ENCODE results near the gene LIMS3. TPM values are rescaled to one million over a fixed set of nuclear protein-coding genes. Genes with fewer than 3 reads are reported as not detected.
"Not testable (repeated sequence)": the region's sequence is repeated elsewhere in the genome, so short reads cannot be mapped to it uniquely, and the experiment has no call there.

LIMS3 gene, protein sequence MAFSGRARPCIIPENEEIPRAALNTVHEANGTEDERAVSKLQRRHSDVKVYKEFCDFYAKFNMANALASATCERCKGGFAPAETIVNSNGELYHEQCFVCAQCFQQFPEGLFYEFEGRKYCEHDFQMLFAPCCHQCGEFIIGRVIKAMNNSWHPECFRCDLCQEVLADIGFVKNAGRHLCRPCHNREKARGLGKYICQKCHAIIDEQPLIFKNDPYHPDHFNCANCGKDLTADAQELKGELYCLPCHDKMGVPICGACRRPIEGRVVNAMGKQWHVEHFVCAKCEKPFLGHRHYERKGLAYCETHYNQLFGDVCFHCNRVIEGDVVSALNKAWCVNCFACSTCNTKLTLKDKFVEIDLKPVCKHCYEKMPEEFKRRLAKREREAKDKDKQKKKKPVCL
- total RNA-seq: 21.9 TPM

DNA sequence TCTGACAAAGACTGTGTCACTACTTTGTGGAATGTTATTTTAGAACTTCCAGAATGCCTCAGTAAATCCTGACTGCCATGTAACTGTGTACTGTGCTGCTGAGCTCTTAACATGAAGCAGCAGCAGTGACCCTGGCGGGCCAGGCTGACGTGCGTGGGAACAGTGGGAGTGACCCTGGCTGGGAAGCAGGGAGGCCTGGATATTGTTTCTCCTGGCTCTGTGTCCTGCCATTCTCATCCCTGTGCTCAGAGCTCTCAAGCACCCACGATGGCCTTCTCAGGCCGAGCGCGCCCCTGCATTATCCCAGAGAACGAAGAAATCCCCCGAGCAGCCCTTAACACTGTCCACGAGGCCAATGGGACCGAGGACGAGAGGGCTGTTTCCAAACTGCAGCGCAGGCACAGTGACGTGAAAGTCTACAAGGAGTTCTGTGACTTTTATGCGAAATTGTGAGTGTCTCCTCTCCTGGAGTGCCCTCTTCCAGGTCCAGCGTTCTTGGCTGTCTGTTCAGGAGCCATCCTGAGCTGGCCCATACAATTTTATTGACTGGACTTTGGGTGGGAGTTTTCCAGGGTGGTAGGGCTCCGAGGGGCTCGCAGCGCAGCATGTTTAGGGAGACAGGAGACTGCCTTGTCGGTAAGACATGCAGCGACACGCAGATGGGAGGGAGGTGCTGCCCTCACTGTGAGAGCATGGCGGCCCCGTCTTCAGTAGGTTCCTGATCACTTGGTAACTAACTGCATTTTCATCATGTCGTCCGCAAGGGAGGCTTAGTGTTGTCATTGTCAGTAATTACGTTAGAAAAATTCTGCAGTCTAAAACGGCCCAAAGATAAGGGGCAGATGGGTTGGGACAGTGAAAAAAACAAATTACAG is at the start of gene LIMS3:
TSS of gene LIMS3 (plus strand) at position 227 of the 875 bp plus-strand sequence. CDS start at position 268, 41 bp downstream.
- H3K4me1 ChIP-seq; H3K27ac ChIP-seq; H3K27me3 ChIP-seq; H3K36me3 ChIP-seq; intact Hi-C loops (cut with DNase I); H3K9me3 ChIP-seq; H3K4me3 ChIP-seq; DNase-seq (ENCODE audit: low spot score in 2 of 2): not testable (repeated sequence)

DNA sequence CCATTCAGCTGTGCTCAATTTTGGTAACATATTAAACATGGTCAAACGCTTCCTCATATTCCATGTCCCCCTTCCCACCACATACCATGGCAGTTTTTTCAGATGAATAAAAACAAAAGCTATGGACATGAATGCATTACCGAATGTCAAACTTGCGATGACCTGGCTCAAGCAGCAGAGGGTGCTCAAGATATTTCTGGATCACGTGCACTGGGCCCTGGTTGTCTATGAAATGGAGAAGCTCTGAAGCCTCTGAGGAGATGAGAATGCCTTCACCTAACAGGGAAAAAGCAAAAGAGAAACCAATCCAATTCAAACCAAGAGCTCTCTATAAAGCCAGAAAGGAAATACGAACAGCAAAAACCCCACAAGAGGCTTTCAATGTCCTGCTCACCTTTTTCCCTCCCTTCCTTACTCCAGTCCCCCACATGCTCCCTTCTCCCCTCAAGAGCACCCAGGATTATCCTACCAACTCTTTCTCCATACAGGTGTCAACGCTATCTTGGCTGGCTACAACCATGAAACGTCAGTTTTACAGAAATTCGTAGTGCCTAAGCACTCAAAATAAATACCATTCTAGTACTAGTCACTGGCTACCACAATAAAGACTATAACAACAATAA is 27.2 kb upstream of the LIMS3 start:
- H3K4me1 ChIP-seq; H3K27me3 ChIP-seq; H3K36me3 ChIP-seq; H3K27ac ChIP-seq; H3K4me3 ChIP-seq; DNase-seq (ENCODE audit: low spot score in 2 of 2); intact Hi-C loops (cut with DNase I); H3K9me3 ChIP-seq: not testable (repeated sequence)

DNA sequence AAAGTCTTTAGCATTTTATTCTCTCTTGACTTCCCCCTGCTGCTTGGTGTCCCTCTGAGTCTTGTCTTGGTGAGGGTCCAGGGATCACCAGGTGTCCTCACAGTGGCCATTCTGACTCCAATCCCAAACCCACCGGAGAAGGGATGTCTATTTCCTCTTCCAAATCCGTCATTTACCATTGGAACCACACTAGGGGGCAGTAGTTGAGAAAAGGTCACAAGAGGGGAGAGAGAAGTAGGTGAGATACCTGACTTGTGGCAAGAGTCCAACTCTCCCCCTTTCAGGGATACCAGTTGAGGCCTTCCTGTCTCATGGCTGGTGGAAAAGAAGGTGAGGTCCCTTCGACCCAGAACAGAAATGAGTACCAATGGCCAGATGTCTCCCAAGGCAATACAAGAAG is 21.9 kb upstream of the LIMS3 start:
- H3K27ac ChIP-seq; H3K27me3 ChIP-seq; H3K4me1 ChIP-seq; DNase-seq (ENCODE audit: low spot score in 2 of 2); H3K4me3 ChIP-seq; H3K9me3 ChIP-seq; intact Hi-C loops (cut with DNase I); H3K36me3 ChIP-seq: not testable (repeated sequence)

DNA sequence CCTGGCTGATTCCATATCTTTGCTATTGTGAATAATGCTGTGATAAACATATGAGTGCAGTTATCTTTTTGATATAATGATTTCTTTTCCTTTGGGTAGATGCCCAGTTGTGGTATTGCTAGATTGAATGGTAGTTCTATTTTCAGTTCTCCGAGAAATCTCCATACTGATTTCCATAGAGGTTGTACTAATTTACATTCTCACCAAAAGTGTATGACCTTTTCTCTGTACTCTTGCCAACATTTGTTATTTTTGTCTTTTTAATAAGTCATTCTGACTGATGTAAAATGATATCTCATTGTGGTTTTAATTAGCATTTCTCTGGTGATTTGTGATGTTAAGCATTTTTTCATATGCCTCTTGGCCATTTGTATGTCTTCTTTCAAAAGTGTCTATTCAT is 16.4 kb upstream of the LIMS3 start:
- H3K27ac ChIP-seq; H3K4me3 ChIP-seq; DNase-seq (ENCODE audit: low spot score in 2 of 2); H3K4me1 ChIP-seq; H3K27me3 ChIP-seq; intact Hi-C loops (cut with DNase I); H3K9me3 ChIP-seq; H3K36me3 ChIP-seq: not testable (repeated sequence)

DNA sequence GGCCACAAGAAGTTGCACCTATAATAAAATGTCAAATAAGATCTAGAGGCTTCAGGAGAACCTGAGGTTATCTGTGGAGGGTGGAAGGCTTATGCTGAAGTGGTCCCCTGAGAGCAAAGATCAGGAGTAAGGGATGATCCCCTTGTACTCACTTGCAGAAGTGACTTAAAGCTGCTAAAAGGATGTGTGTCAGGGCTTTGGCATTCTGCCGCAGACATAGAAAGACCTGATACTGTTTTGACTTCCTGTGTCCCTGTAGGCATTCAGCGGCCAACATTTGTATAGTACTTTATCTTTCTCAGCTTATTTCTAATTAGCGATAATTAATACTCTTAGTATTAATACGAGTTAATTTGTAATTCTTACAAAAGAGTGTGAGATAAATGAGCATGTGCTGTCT is 10.1 kb upstream of the LIMS3 start:
- H3K9me3 ChIP-seq; H3K27me3 ChIP-seq; H3K4me3 ChIP-seq; H3K4me1 ChIP-seq; H3K36me3 ChIP-seq; intact Hi-C loops (cut with DNase I); H3K27ac ChIP-seq; DNase-seq (ENCODE audit: low spot score in 2 of 2): not testable (repeated sequence)

DNA sequence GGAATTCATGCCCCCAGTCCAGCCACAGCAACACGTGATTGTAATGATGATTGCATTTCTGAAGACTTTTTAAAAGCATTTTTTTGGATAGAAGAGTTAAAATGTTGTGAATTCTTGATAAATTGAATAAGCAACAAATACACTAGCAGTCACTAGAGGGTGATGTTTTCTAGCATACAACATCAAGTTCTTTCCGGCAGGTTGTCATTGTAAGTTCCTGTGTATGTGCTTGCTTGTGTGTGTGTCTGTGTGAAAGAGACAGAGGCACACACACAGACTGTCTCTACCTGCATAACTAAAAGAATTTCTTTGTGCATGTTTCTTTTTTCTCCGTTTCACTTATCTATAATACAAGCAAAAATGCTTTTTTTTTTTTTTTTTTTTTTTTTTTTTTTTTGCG is 8.6 kb upstream of the LIMS3 start:
- H3K4me3 ChIP-seq; intact Hi-C loops (cut with DNase I); H3K36me3 ChIP-seq; H3K4me1 ChIP-seq; DNase-seq (ENCODE audit: low spot score in 2 of 2); H3K9me3 ChIP-seq; H3K27me3 ChIP-seq; H3K27ac ChIP-seq: not testable (repeated sequence)

DNA sequence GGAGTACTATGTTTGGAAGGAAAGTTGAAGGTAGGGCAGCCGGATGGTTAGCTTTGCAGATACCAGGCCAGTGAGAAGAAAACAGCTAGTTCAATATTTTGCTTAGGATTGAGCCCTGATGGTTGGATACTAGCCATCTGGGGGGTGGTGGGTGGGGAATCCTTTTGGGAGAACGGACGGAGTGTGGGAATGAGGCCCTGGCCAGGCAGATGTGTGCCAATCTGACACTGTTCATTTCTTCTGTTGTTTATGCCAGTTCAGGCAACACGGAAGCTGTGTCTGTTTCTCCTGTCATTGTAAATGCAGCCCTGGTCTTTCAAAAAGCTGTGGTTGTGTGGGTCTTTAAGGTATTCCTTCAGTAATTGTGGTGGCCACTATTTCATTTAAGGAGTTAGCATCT is 7.5 kb upstream of the LIMS3 start:
- H3K27ac ChIP-seq; H3K9me3 ChIP-seq; intact Hi-C loops (cut with DNase I); H3K4me3 ChIP-seq; DNase-seq (ENCODE audit: low spot score in 2 of 2); H3K4me1 ChIP-seq; H3K27me3 ChIP-seq; H3K36me3 ChIP-seq: not testable (repeated sequence)

DNA sequence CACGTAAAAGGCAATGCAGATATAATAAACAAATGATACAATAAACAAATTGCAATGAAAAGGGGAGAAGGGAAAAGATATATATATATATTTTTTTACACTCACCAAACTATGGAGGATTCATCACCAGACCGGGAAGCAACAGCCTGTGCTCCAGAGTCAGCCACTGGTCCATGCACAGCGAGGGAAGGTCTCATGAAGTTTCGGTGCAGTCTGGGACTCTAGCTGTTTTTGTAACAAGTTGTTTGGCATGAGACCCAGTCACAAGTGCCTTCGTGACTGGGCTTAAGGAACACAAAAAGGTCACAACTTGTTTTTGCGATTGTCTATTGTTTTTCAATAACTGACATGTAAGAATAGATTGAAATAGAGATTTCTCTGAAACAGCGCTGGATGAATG is 4.8 kb upstream of the LIMS3 start:
- DNase-seq (ENCODE audit: low spot score in 2 of 2); H3K27ac ChIP-seq; H3K27me3 ChIP-seq; H3K36me3 ChIP-seq; H3K9me3 ChIP-seq; intact Hi-C loops (cut with DNase I); H3K4me1 ChIP-seq; H3K4me3 ChIP-seq: not testable (repeated sequence)

DNA sequence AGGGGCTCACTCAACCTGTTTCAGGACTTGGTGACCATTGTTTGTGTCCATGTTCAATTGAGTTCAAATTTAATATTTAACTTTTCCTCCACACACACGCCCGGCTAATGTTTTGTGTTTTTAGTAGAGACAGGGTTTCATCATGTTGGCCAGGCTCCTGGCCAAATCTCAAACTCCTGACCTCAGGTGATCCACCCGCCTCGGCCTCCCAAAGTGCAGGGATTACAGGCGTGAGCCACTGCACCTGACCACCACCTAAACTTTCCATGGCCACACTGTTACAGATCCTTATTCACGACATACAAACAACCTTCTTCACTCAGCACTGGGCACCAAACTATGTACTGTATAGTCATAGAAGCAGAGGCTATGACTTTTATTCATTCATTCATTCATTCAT is 4.3 kb upstream of the LIMS3 start:
- DNase-seq (ENCODE audit: low spot score in 2 of 2); H3K4me3 ChIP-seq; H3K36me3 ChIP-seq; H3K9me3 ChIP-seq; intact Hi-C loops (cut with DNase I); H3K4me1 ChIP-seq; H3K27ac ChIP-seq; H3K27me3 ChIP-seq: not testable (repeated sequence)

DNA sequence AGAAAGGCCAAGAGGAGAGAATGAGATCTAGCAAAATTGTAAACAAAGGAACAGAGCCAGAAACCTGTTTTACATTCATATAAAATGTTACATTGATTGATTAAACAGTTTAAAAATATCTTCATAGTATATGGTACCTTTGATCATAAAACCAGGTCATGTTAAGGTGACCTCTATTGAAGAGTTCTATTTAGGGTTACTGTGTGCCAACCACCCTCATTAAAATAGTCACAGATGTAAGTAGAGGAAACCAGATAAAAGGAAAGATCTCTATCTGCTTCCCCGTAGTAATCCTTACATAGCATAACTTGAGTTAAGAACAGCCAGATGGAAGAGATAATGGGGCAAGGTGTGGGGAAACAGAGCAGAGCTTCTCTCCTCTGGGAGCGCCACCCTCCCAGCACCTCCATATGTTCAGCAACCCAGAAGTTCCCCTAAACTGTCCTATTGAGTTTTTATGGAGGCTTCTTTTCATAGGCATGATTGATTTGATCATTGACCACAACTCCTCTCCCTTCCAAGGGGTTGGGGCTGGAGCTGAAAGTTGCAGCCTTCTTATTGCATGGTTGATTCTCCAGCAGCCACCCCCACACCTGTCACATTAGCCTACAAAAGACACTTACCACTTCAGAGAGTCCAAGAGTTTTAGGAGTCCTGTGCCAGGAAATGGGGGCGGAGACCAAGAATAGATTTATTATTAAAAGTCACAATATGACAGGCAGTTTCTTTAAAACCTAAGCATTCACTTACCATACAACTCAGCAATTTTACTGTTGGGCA is 3.2 kb upstream of the LIMS3 start:
- H3K9me3 ChIP-seq; H3K27ac ChIP-seq; intact Hi-C loops (cut with DNase I); H3K4me3 ChIP-seq; DNase-seq (ENCODE audit: low spot score in 2 of 2); H3K36me3 ChIP-seq; H3K27me3 ChIP-seq; H3K4me1 ChIP-seq: not testable (repeated sequence)

DNA sequence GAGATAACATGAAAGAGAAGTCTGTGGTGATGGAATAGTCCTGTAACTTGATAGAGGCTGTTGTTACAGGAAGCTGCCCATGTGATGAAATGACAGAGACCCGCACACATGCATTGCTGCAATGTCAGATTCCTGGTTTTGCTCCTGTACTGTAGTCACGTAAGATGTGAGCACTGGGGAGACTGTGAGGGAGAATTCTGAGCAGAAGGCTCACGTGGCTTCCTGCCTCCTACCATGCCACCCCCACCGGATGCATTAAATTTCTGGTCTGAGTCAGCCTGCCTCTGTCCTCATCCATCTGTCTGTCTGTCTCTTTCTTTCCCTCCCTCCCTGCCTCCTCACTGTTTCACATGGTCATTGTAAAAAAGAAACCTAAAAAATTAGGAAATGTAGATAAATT is 2.3 kb upstream of the LIMS3 start:
- intact Hi-C loops (cut with DNase I); H3K4me1 ChIP-seq; H3K36me3 ChIP-seq; H3K9me3 ChIP-seq; DNase-seq (ENCODE audit: low spot score in 2 of 2); H3K27ac ChIP-seq; H3K27me3 ChIP-seq; H3K4me3 ChIP-seq: not testable (repeated sequence)

DNA sequence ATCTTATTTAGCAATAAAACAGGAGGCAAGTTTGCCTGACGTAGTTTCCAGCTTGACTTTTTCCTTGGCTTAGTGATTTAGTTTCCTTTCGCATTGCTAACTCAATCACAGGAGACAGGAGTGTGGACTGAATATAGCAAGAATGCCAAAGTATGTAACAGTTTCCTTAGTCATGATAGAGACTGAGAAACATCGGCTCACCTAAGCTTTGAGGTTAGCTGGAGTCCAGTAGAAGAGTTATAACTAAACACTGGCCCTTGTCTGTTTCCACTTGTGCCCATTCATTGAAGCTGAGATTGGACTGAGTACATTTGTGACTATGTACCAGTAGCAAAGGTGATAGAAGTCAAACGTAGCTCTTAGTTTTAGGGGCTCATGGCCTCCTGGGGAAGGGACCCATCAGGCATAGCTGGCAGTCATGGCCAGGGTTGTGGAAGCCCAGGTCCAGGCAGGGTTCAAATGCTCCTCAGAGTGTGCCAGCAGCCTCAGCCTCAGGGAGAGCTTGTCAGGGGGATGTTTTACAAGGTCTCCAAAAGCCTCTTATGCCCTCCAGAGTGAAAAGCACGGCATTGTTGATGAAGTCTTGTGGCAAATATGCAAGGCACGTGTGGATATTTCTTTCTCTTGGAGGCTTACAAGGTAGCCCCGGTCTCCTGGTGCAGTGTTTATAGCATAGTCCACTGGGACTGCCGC is 573 bp upstream of the LIMS3 start:
- H3K36me3 ChIP-seq; H3K4me1 ChIP-seq; H3K9me3 ChIP-seq; H3K4me3 ChIP-seq; H3K27me3 ChIP-seq; H3K27ac ChIP-seq; intact Hi-C loops (cut with DNase I); DNase-seq (ENCODE audit: low spot score in 2 of 2): not testable (repeated sequence)

DNA sequence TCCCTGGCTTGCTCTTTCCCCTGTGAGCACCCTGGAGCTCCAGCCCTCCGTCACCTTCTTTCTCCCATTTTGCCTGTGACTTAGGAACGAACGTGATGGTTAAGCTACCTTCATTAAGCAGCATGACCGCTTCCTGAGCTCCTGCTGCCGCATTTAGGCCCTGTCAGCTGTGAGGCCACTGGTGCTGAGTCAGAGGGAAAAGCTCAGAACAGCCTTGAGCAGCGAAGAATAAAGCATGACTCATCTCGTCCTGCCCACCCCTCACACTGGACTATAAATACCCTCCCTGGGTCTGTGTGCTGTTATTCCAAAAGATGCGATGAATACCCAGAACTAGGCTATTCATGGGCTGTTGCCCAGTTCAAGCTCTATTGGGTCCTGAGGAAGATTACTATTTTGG is 7.3 kb downstream of the LIMS3 start:
- H3K27me3 ChIP-seq; H3K27ac ChIP-seq; H3K9me3 ChIP-seq; H3K4me1 ChIP-seq; intact Hi-C loops (cut with DNase I); DNase-seq (ENCODE audit: low spot score in 2 of 2); H3K36me3 ChIP-seq; H3K4me3 ChIP-seq: not testable (repeated sequence)

Measured in ascending aorta (tissue), 2 donors.